ENCODE data around the gene IL1RAPL1.

GRCh38 chrX:28718450-28718849 is 131.2 kb downstream of the IL1RAPL1 start:
- TF ChIP-seq CTCF (IDR thresholded peaks at IDR 0.05; ENCODE audit: borderline replicate concordance, extremely low read depth, low read length, poor library complexity, severe bottlenecking) = no peak
- no peak for TF ChIP-seq EZH2 (IDR thresholded peaks at IDR 0.05; ENCODE audit: borderline replicate concordance, low read depth, low read length, severe bottlenecking)

Measured in DND-41 (cell line).